ENCODE data around the gene DIPK1B.
A peak's percentile ranks its signal among the peaks of the same experiment; 100 is the strongest.

The DIPK1B gene

DNA sequence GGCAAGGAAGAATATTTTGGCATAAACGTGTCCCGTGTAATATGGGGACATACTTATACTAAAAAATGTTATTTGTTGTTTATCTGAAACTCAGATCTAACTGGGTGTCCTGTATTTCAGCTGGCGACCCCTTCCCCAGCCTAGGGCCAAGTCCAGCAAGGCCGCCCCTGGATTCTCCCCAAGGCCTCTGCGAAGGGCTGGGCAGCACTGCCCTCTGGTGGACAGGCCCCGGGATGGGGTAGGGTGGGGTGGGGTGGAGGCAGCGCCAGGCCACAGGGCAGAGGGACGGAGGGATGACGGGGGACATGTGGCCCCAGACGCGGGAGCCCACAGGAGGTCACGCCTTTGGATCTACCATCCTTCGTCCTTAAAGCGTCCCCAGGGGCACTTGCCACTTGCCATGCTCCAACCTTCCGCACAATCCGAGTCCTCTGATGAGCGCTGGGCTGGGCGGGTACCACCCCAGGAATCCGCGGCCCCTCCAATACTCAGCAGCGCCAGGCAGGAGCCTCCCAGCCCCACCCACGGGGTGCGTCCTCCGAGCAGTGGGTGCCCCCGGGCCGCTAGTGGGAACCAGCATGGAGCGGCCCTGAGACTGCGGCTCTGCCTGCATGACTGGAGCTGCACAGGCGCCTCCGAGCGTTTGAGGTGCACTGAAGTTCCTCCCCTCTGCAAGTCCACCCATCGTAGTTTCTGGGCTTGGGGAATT lies 18.1 kb upstream of the DIPK1B start:
- H3K4me1 ChIP-seq (ENCODE audit: insufficient read depth, low read length), result no peaks in the 10 kb centered on the region

GRCh38 chr9:136694872-136695247 lies 17.5 kb upstream of the DIPK1B start:
- DNase-seq (no peak), ATAC-seq (ENCODE audit: insufficient read depth, low read depth) (no peak)
- no peak overlapping the region for H3K4me3 ChIP-seq (ENCODE audit: low read depth in 1 of 2, low read length in 2 of 2)
- no peaks in the 10 kb centered on the region for H4K20me1 ChIP-seq (ENCODE audit: insufficient read depth, low read length)
- no peak overlapping the region for H3K9ac ChIP-seq (ENCODE audit: low read depth, low read length)
- no peaks in the 10 kb centered on the region for H3K9me3 ChIP-seq (ENCODE audit: insufficient read depth, low read length, severe bottlenecking)
- no peaks in the 10 kb centered on the region for H3K36me3 ChIP-seq (ENCODE audit: insufficient read depth, low read length)
- H3K27ac ChIP-seq (ENCODE audit: low read length), result no peak overlapping the region
- H3K27me3 ChIP-seq (ENCODE audit: insufficient read depth, low read length, poor library complexity), result no peaks in the 10 kb centered on the region
- H2AFZ ChIP-seq (ENCODE audit: low read depth, low read length), result no peak overlapping the region
- H3K4me1 ChIP-seq (ENCODE audit: insufficient read depth, low read length), result no peaks in the 10 kb centered on the region
- no peaks in the 10 kb centered on the region for H3K79me2 ChIP-seq (ENCODE audit: insufficient read depth, low read length)
- TF ChIP-seq, protein P1, sequence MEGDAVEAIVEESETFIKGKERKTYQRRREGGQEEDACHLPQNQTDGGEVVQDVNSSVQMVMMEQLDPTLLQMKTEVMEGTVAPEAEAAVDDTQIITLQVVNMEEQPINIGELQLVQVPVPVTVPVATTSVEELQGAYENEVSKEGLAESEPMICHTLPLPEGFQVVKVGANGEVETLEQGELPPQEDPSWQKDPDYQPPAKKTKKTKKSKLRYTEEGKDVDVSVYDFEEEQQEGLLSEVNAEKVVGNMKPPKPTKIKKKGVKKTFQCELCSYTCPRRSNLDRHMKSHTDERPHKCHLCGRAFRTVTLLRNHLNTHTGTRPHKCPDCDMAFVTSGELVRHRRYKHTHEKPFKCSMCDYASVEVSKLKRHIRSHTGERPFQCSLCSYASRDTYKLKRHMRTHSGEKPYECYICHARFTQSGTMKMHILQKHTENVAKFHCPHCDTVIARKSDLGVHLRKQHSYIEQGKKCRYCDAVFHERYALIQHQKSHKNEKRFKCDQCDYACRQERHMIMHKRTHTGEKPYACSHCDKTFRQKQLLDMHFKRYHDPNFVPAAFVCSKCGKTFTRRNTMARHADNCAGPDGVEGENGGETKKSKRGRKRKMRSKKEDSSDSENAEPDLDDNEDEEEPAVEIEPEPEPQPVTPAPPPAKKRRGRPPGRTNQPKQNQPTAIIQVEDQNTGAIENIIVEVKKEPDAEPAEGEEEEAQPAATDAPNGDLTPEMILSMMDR (IDR thresholded peaks at IDR 0.05; ENCODE audit: borderline replicate concordance, extremely low read depth, low read length, poor library complexity, severe bottlenecking), result no peak
- TF ChIP-seq EZH2 (IDR thresholded peaks at IDR 0.05; ENCODE audit: borderline replicate concordance, low read depth, low read length, severe bottlenecking), result no peak
- H3K4me2 ChIP-seq (ENCODE audit: insufficient read depth, low read length), result no peak overlapping the region

More for the DNA sequence above, 18.1 kb upstream of the DIPK1B start:
- Histone ChIP-seq H3K27me3 (ENCODE audit: insufficient read depth, low read length, poor library complexity) (no peaks in the 10 kb centered on the region), H3K4me3 (ENCODE audit: low read depth in 1 of 2, low read length in 2 of 2) (no peak overlapping the region), H2AFZ (ENCODE audit: low read depth, low read length) (no peak overlapping the region), H3K79me2 (ENCODE audit: insufficient read depth, low read length) (no peaks in the 10 kb centered on the region), H3K36me3 (ENCODE audit: insufficient read depth, low read length) (no peaks in the 10 kb centered on the region), H3K4me2 (ENCODE audit: insufficient read depth, low read length) (no peak overlapping the region), H3K27ac (ENCODE audit: low read length) (no peak overlapping the region), H3K9me3 (ENCODE audit: insufficient read depth, low read length, severe bottlenecking) (no peaks in the 10 kb centered on the region), H4K20me1 (ENCODE audit: insufficient read depth, low read length) (no peaks in the 10 kb centered on the region), H3K9ac (ENCODE audit: low read depth, low read length) (no peak overlapping the region)
- no peak for TF ChIP-seq EZH2 (IDR thresholded peaks at IDR 0.05; ENCODE audit: borderline replicate concordance, low read depth, low read length, severe bottlenecking)
- TF ChIP-seq, protein P1 (IDR thresholded peaks at IDR 0.05; ENCODE audit: borderline replicate concordance, extremely low read depth, low read length, poor library complexity, severe bottlenecking), result peak; percentile 52
- peak; percentile 9 for DNase-seq
- peak; percentile 67; the same call in 2 of the 3 replicates for ATAC-seq (ENCODE audit: insufficient read depth, low read depth)

- Histone ChIP-seq H3K4me3 (ENCODE audit: low read depth in 1 of 2, low read length in 2 of 2) (no peak overlapping the region), H3K79me2 (ENCODE audit: insufficient read depth, low read length) (no peaks in the 10 kb centered on the region), H4K20me1 (ENCODE audit: insufficient read depth, low read length) (no peaks in the 10 kb centered on the region), H3K9me3 (ENCODE audit: insufficient read depth, low read length, severe bottlenecking) (no peaks in the 10 kb centered on the region), H3K36me3 (ENCODE audit: insufficient read depth, low read length) (no peaks in the 10 kb centered on the region), H3K4me2 (ENCODE audit: insufficient read depth, low read length) (no peak overlapping the region), H3K27me3 (ENCODE audit: insufficient read depth, low read length, poor library complexity) (no peaks in the 10 kb centered on the region), H3K4me1 (ENCODE audit: insufficient read depth, low read length) (no peaks in the 10 kb centered on the region), H2AFZ (ENCODE audit: low read depth, low read length) (no peak overlapping the region), H3K27ac (ENCODE audit: low read length) (no peak overlapping the region), H3K9ac (ENCODE audit: low read depth, low read length) (no peak overlapping the region)
- ATAC-seq (ENCODE audit: insufficient read depth, low read depth) (no peak), DNase-seq (no peak)
- TF ChIP-seq, protein P1 (IDR thresholded peaks at IDR 0.05; ENCODE audit: borderline replicate concordance, extremely low read depth, low read length, poor library complexity, severe bottlenecking), result no peak
- TF ChIP-seq EZH2 (IDR thresholded peaks at IDR 0.05; ENCODE audit: borderline replicate concordance, low read depth, low read length, severe bottlenecking), result no peak
Observed at GRCh38 chr9:136695435-136695895, 16.9 kb upstream of the DIPK1B start.
